ENCODE data around the gene FBF1. TPM values are rescaled to one million over a fixed set of nuclear protein-coding genes. Genes with fewer than 3 reads are reported as not detected.
A peak's percentile ranks its signal among the peaks of the same experiment; 100 is the strongest.
"Not testable (repeated sequence)": the region's sequence is repeated elsewhere in the genome, so short reads cannot be mapped to it uniquely, and the experiment has no call there.

FBF1 gene
- total and polyA plus RNA-seq, 2 donors (not counting 3 experiments of a cell fraction or from before 2014, with no cell fraction given): 4.9 to 9.4 TPM

DNA sequence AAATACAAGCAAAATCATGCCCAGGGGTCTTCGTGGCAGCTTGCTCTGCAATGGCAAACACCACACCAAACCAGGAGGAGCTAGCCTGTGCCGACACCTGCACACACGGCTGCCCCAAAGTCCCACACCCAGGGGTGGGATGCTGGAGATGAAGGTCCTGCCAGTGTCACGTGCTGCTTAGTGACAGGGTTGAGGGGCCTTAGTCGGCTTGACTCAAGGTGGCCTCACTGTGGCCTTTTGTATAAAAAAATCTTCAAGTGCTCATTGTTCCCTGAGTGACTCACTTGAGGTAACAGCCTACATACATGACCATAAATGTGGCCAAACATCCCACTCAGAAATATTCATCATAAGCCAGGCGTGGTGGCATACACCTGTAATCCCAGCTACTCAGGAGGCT, 51.4 kb downstream of the FBF1 start:
- no peak for FAIRE-seq
- intact Hi-C loops (cut with micrococcal nuclease): no loop called here
- no peaks in the 10 kb centered on the region for H3K9me3 ChIP-seq (replicated peaks; ENCODE audit: control insufficient read depth, insufficient read depth, low read length)
- no peak for DNase-seq (ENCODE audit: low read depth, low spot score)
- no peak overlapping the region for H3K9ac ChIP-seq (replicated peaks; ENCODE audit: extremely low read depth, insufficient read depth, low read length)
- ChIA-PET CTCF (interaction anchor here (1.1 to 2.3 kb wide), 3 partner anchors 11 to 125 kb away, joined by 4 to 6 read pairs (median 4); partner anchors contain the start of gene TRIM47), POLR2A (no interaction called here)
- H2AFZ ChIP-seq (ENCODE audit: low read depth, low read length): no peak overlapping the region
- TF ChIP-seq FOS (IDR thresholded peaks at IDR 0.05; ENCODE audit: borderline replicate concordance, insufficient read depth, low read length) (peak; percentile 25), MYC (IDR thresholded peaks at IDR 0.05; ENCODE audit: low read depth, low read length) (no peak)
- H3K79me2 ChIP-seq (ENCODE audit: control insufficient read depth, insufficient read depth, low read length): peaks cover 9% of the 10 kb centered on the region
- H3K4me2 ChIP-seq (ENCODE audit: insufficient read depth, low read length): no peak overlapping the region
- no peak overlapping the region for H3K4me3 ChIP-seq (replicated peaks in 1 of 3; ENCODE audit: insufficient read depth in 1 of 3, low read depth in 1 of 3, low read length in 3 of 3)
- dilution Hi-C loops (cut with MboI; ENCODE audit: extremely low pct_ligation_motif_present, low sequenced_read_pairs): no loop called here
- H3K27me3 ChIP-seq (ENCODE audit: control insufficient read depth in 2 of 2, insufficient read depth in 2 of 2, low read length in 2 of 2): no peaks in the 10 kb centered on the region
- no peaks in the 10 kb centered on the region for H4K20me1 ChIP-seq (replicated peaks; ENCODE audit: control insufficient read depth, extremely low read depth, insufficient read depth, low read length)
- no peak overlapping the region for H3K27ac ChIP-seq (ENCODE audit: insufficient read depth, low read depth, low read length)
- peaks cover 0 to 15% of the 10 kb centered on the region in 2 experiments for H3K36me3 ChIP-seq (ENCODE audit: control insufficient read depth in 2 of 2, extremely low read depth in 1 of 2, insufficient read depth in 2 of 2, low read length in 2 of 2)
- no peaks in the 10 kb centered on the region for H3K9me1 ChIP-seq (replicated peaks; ENCODE audit: control insufficient read depth, extremely low read depth, insufficient read depth, low read length)
- peaks cover 5% of the 10 kb centered on the region for H3K4me1 ChIP-seq (ENCODE audit: control insufficient read depth, extremely low read depth, insufficient read depth, low read length)
- no TSS peak for BruUV-seq (replicated peaks)

DNA sequence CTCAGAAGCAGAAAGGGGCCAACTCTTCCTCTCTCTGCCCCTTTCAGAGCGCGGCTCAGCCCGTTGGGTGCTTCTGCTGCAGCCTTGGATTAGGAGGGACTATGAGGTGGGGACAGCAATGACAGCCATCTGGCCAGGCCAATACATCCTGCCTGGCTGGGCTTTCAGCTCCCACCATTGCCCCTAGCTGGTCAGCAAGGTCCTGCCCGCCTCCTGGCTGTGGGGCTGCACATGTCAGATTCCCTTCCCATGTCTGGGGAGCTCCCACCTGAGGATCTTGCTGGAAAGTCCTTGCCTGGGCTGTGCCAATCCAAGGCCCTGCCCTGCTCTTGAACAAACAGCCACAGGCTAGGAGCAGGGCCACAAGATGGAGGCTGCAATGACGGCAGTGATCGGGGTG, 52.4 kb downstream of the FBF1 start:
- TF ChIP-seq POLR2AphosphoS5 (IDR thresholded peaks at IDR 0.05; ENCODE audit: insufficient read depth, low read depth, low read length) (no peak), GATA2 (IDR thresholded peaks at IDR 0.05; ENCODE audit: insufficient read depth, insufficient read length, low read depth, low read length) (no peak), JUN (IDR thresholded peaks at IDR 0.05; ENCODE audit: borderline replicate concordance, insufficient read depth, insufficient read length, low read depth) (no peak), MYC (IDR thresholded peaks at IDR 0.05; ENCODE audit: low read depth, low read length) (no peak), EZH2 (IDR thresholded peaks at IDR 0.05; ENCODE audit: borderline replicate concordance, low read depth, low read length, severe bottlenecking) (no peak), POLR2A (IDR thresholded peaks at IDR 0.05; ENCODE audit: low read depth, low read length) (no peak), FOS (IDR thresholded peaks at IDR 0.05; ENCODE audit: borderline replicate concordance, insufficient read depth, low read length) (no peak)
- TF ChIP-seq, protein P1, sequence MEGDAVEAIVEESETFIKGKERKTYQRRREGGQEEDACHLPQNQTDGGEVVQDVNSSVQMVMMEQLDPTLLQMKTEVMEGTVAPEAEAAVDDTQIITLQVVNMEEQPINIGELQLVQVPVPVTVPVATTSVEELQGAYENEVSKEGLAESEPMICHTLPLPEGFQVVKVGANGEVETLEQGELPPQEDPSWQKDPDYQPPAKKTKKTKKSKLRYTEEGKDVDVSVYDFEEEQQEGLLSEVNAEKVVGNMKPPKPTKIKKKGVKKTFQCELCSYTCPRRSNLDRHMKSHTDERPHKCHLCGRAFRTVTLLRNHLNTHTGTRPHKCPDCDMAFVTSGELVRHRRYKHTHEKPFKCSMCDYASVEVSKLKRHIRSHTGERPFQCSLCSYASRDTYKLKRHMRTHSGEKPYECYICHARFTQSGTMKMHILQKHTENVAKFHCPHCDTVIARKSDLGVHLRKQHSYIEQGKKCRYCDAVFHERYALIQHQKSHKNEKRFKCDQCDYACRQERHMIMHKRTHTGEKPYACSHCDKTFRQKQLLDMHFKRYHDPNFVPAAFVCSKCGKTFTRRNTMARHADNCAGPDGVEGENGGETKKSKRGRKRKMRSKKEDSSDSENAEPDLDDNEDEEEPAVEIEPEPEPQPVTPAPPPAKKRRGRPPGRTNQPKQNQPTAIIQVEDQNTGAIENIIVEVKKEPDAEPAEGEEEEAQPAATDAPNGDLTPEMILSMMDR (IDR thresholded peaks at IDR 0.05; ENCODE audit: extremely low read depth in 1 of 2, insufficient read depth in 1 of 2, low read depth in 1 of 2, low read length in 2 of 2): no peak
- TF ChIP-seq, protein P2, sequence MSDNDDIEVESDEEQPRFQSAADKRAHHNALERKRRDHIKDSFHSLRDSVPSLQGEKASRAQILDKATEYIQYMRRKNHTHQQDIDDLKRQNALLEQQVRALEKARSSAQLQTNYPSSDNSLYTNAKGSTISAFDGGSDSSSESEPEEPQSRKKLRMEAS (IDR thresholded peaks at IDR 0.05; ENCODE audit: insufficient read depth, insufficient read length): no peak
- Histone ChIP-seq H4K20me1 (replicated peaks; ENCODE audit: control insufficient read depth, extremely low read depth, insufficient read depth, low read length) (no peaks in the 10 kb centered on the region), H3K4me1 (ENCODE audit: control insufficient read depth, extremely low read depth, insufficient read depth, low read length) (peaks cover 5% of the 10 kb centered on the region), H3K27ac (ENCODE audit: insufficient read depth, low read depth, low read length) (no peak overlapping the region), H3K4me3 (replicated peaks in 1 of 3; ENCODE audit: insufficient read depth in 1 of 3, low read depth in 1 of 3, low read length in 3 of 3) (no peak overlapping the region), H3K36me3 (ENCODE audit: control insufficient read depth in 2 of 2, extremely low read depth in 1 of 2, insufficient read depth in 2 of 2, low read length in 2 of 2) (peaks cover 0 to 15% of the 10 kb centered on the region in 2 experiments), H2AFZ (ENCODE audit: low read depth, low read length) (no peak overlapping the region), H3K9me3 (replicated peaks; ENCODE audit: control insufficient read depth, insufficient read depth, low read length) (no peaks in the 10 kb centered on the region), H3K27me3 (ENCODE audit: control insufficient read depth in 2 of 2, insufficient read depth in 2 of 2, low read length in 2 of 2) (no peaks in the 10 kb centered on the region), H3K9ac (replicated peaks; ENCODE audit: extremely low read depth, insufficient read depth, low read length) (no peak overlapping the region), H3K79me2 (ENCODE audit: control insufficient read depth, insufficient read depth, low read length) (no peaks in the 10 kb centered on the region), H3K9me1 (replicated peaks; ENCODE audit: control insufficient read depth, extremely low read depth, insufficient read depth, low read length) (no peaks in the 10 kb centered on the region), H3K4me2 (ENCODE audit: insufficient read depth, low read length) (no peak overlapping the region)
- DNase-seq (ENCODE audit: low read depth, low spot score) (no peak), FAIRE-seq (no peak)
- dilution Hi-C loops (cut with MboI; ENCODE audit: extremely low pct_ligation_motif_present, low sequenced_read_pairs): no loop called here
- ChIA-PET POLR2A (no interaction called here), CTCF (interaction anchor here (2.3 kb wide), 1 partner anchor 10 kb away, joined by 6 read pairs; the partner anchor contains the start of gene TRIM47)
- no TSS peak for BruUV-seq (replicated peaks)
- intact Hi-C loops (cut with micrococcal nuclease): no loop called here

DNA sequence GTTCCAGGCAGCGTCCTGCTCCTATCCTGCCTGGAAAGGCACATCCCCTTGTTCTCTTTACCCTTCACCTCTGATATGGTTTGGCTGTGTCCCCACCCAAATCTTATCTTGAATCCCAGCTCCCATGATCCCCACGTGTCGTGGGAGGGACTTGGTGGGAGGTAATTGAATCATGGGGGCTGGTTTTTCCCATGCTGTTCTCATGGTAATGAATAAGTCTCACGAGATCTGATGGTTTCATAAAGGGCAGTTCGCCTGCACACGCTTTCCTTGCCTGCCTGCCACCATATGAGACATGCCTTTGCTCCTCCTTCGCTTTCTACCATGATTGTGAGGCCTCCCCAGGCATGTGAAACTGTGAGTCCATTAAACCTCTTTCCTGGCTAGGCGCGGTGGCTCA, 55.0 kb downstream of the FBF1 start:
- H3K9me3 ChIP-seq (replicated peaks; ENCODE audit: control insufficient read depth, insufficient read depth, low read length); H3K4me1 ChIP-seq (ENCODE audit: control insufficient read depth, extremely low read depth, insufficient read depth, low read length); H3K9ac ChIP-seq (replicated peaks; ENCODE audit: extremely low read depth, insufficient read depth, low read length); H4K20me1 ChIP-seq (replicated peaks; ENCODE audit: control insufficient read depth, extremely low read depth, insufficient read depth, low read length); H3K9me1 ChIP-seq (replicated peaks; ENCODE audit: control insufficient read depth, extremely low read depth, insufficient read depth, low read length); H3K36me3 ChIP-seq (ENCODE audit: control insufficient read depth in 2 of 2, extremely low read depth in 1 of 2, insufficient read depth in 2 of 2, low read length in 2 of 2); FAIRE-seq; BruUV-seq (replicated peaks); intact Hi-C loops (cut with micrococcal nuclease); dilution Hi-C loops (cut with MboI; ENCODE audit: extremely low pct_ligation_motif_present, low sequenced_read_pairs); H2AFZ ChIP-seq (ENCODE audit: low read depth, low read length); H3K27me3 ChIP-seq (ENCODE audit: control insufficient read depth in 2 of 2, insufficient read depth in 2 of 2, low read length in 2 of 2); CTCF ChIA-PET; POLR2A ChIA-PET; H3K79me2 ChIP-seq (ENCODE audit: control insufficient read depth, insufficient read depth, low read length); H3K4me2 ChIP-seq (ENCODE audit: insufficient read depth, low read length); DNase-seq (ENCODE audit: low read depth, low spot score); H3K4me3 ChIP-seq (replicated peaks in 1 of 3; ENCODE audit: insufficient read depth in 1 of 3, low read depth in 1 of 3, low read length in 3 of 3); H3K27ac ChIP-seq (ENCODE audit: insufficient read depth, low read depth, low read length): not testable (repeated sequence)

All from endothelial cell of umbilical vein (primary cell).